ENCODE data around the gene FLOT1.
"Not testable (repeated sequence)": the region's sequence is repeated elsewhere in the genome, so short reads cannot be mapped to it uniquely, and the experiment has no call there.

Gene FLOT1

DNA sequence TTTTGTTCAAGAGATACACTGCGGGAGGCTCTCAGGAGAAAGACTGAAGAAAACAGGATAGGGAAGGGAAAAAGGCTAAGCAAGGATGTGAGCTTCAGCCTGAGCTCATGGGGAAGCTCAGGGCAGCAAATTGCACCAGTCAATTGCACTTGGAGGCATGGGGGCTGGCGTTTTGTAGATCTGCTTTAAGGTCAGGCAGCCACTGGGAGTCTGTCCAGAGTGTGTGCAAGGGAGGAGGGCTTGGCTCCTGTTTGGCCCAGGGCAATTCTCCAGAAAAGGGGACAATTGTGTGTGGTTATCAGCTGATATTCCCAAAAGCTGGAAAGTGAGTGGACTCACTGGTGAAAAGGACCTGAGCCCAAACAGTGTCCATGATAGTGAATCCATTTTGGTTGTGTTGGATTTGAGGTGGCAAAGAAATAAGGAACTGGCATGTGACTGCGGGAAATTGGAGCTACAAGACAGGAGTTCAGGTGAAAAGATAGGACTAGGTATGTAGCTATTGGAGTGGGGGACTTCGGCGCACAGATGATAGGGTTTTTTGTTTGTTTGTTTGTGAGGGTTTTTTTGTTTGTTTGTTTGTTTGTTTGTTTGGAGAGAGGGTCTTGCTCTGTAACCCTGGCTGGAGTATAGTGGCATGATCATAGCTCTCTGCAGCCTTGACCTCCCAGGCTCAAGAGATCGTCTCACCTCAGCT lies 24.1 kb upstream of the FLOT1 start:
- H3K27ac ChIP-seq: no peak overlapping the region
- H3K4me2 ChIP-seq: no peak overlapping the region
- no peaks in the 10 kb centered on the region for H3K36me3 ChIP-seq (ENCODE audit: insufficient read depth)
- H3K79me2 ChIP-seq (ENCODE audit: insufficient read depth, low read depth): no peaks in the 10 kb centered on the region
- H2AFZ ChIP-seq (ENCODE audit: low read depth): no peak overlapping the region
- no peaks in the 10 kb centered on the region; the same call in 1 of the 2 replicates for H3K27me3 ChIP-seq (ENCODE audit: insufficient read depth, low read depth)
- no peaks in the 10 kb centered on the region for H3K4me1 ChIP-seq (ENCODE audit: low read depth, poor library complexity, severe bottlenecking)
- TF ChIP-seq, protein P1, sequence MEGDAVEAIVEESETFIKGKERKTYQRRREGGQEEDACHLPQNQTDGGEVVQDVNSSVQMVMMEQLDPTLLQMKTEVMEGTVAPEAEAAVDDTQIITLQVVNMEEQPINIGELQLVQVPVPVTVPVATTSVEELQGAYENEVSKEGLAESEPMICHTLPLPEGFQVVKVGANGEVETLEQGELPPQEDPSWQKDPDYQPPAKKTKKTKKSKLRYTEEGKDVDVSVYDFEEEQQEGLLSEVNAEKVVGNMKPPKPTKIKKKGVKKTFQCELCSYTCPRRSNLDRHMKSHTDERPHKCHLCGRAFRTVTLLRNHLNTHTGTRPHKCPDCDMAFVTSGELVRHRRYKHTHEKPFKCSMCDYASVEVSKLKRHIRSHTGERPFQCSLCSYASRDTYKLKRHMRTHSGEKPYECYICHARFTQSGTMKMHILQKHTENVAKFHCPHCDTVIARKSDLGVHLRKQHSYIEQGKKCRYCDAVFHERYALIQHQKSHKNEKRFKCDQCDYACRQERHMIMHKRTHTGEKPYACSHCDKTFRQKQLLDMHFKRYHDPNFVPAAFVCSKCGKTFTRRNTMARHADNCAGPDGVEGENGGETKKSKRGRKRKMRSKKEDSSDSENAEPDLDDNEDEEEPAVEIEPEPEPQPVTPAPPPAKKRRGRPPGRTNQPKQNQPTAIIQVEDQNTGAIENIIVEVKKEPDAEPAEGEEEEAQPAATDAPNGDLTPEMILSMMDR (conservative IDR thresholded peaks at IDR 0.05; ENCODE audit: low read depth, low read length): no peak
- H3K9ac ChIP-seq: no peak overlapping the region
- no peaks in the 10 kb centered on the region for H4K20me1 ChIP-seq (ENCODE audit: insufficient read depth)
- no peak overlapping the region for H3K4me3 ChIP-seq (IDR thresholded peaks at IDR 0.05; ENCODE audit: insufficient read depth, low read depth, low read length)

DNA sequence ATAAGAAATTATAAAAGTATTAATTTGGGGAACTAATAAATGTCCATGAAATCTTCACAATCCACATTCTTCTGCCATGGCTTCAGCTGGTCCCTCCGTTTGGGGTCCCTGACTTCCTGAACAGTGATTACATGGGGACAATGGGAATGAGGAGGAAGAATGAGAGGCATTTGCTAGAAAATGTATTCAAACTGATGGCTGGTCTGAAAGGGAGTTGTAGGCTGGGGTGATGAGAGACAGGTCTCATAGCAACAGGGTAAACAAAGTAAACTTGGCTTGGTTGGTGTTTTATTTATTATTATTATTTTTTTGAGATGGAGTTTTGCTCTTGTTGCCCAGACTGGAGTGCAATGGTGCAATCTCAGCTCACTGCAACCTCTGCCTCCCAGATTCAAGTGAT lies 23.0 kb upstream of the FLOT1 start:
- H2AFZ ChIP-seq (ENCODE audit: low read depth); H3K36me3 ChIP-seq (ENCODE audit: insufficient read depth); H3K4me2 ChIP-seq; H3K9ac ChIP-seq; H3K4me1 ChIP-seq (ENCODE audit: low read depth, poor library complexity, severe bottlenecking); H3K27ac ChIP-seq; H3K4me3 ChIP-seq (IDR thresholded peaks at IDR 0.05; ENCODE audit: insufficient read depth, low read depth, low read length); H3K79me2 ChIP-seq (ENCODE audit: insufficient read depth, low read depth); H3K27me3 ChIP-seq (ENCODE audit: insufficient read depth, low read depth); H4K20me1 ChIP-seq (ENCODE audit: insufficient read depth): not testable (repeated sequence)

DNA sequence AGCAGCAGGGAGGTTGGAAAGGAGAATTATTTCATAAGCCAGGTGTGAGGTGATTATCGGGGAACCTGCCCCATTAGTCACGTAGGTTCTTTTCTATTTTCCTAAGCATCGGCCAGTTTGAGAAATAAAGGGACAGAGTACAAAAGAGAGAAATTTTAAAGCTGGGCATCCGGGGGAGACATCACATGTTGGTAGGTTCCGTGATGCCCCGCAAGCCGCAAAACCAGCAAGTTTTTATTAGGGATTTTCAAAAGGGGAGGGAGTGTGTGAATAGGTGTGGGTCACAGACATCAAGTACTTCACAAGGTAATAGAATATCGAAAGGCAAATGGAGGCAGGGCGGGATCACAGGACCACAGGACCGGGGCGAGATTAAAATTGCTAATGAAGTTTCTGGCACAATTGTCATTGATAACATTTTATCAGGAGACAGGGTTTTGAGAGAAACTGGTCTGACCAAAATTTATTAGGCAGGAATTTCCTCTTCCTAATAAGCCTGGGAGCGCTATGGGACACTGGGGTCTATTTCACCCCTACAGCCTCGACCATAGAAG lies 22.1 kb upstream of the FLOT1 start:
- not testable (repeated sequence) for H3K27me3 ChIP-seq (ENCODE audit: insufficient read depth, low read depth); H2AFZ ChIP-seq (ENCODE audit: low read depth); H3K9ac ChIP-seq; H3K36me3 ChIP-seq (ENCODE audit: insufficient read depth); H3K27ac ChIP-seq; H3K79me2 ChIP-seq (ENCODE audit: insufficient read depth, low read depth); H4K20me1 ChIP-seq (ENCODE audit: insufficient read depth); H3K4me3 ChIP-seq (IDR thresholded peaks at IDR 0.05; ENCODE audit: insufficient read depth, low read depth, low read length); H3K4me1 ChIP-seq (ENCODE audit: low read depth, poor library complexity, severe bottlenecking); H3K4me2 ChIP-seq

DNA sequence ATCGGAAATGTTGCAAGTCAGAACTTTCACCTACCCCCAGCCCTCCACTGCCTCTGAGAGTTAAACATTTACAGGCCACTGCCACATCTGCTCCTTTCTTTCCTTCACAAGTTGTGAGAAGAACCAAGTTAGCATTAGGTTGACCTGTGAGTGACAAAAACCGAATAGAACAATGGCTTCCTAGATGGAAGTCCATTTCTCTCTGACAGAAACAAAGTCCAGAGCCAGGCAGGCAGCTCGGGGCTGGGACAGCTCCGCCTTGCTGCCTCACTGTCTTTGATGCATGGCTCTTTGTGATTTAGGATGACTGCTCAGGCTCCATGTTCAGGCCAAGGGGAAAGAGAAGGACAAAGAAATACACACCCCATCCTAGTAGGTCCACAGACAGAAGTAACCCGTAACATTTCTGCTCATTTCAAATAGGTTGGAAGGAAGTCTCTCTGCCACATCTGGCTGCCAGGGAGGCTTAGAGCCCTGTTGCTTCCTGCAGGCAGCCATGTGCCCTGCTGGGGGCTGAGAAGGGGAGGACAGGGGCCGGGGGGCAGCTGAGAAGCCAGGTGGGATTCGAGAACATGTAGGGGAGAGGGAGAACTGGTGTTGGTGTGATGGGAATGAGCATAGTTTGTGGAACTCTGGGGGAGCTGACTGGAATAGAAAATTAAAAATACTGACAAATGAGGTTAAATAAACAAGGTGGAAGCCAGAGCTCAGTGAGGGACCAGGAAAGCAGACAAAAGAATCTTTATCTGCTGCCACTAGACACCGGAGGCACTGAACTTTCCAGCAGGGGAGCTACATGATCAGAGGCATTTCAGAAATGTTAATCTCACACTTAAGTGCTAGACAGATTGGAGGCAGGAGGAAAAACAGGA lies 21.4 kb upstream of the FLOT1 start:
- no peak overlapping the region for H3K4me3 ChIP-seq (IDR thresholded peaks at IDR 0.05; ENCODE audit: insufficient read depth, low read depth, low read length)
- no peak overlapping the region for H3K27ac ChIP-seq
- no peak overlapping the region for H3K9ac ChIP-seq
- no peaks in the 10 kb centered on the region for H4K20me1 ChIP-seq (ENCODE audit: insufficient read depth)
- H3K36me3 ChIP-seq (ENCODE audit: insufficient read depth): no peaks in the 10 kb centered on the region
- H3K4me1 ChIP-seq (ENCODE audit: low read depth, poor library complexity, severe bottlenecking): no peaks in the 10 kb centered on the region
- H3K79me2 ChIP-seq (ENCODE audit: insufficient read depth, low read depth): no peaks in the 10 kb centered on the region
- H2AFZ ChIP-seq (ENCODE audit: low read depth): no peak overlapping the region
- H3K4me2 ChIP-seq: no peak overlapping the region
- TF ChIP-seq, protein P1 (conservative IDR thresholded peaks at IDR 0.05; ENCODE audit: low read depth, low read length): no peak
- H3K27me3 ChIP-seq (ENCODE audit: insufficient read depth, low read depth): no peaks in the 10 kb centered on the region; the same call in 1 of the 2 replicates

- no peak overlapping the region for H2AFZ ChIP-seq (ENCODE audit: low read depth)
- no peak overlapping the region for H3K9ac ChIP-seq
- no peak overlapping the region for H3K4me2 ChIP-seq
- H3K4me1 ChIP-seq (ENCODE audit: low read depth, poor library complexity, severe bottlenecking): no peaks in the 10 kb centered on the region
- TF ChIP-seq, protein P1 (conservative IDR thresholded peaks at IDR 0.05; ENCODE audit: low read depth, low read length): no peak
- no peaks in the 10 kb centered on the region; the same call in 1 of the 2 replicates for H3K27me3 ChIP-seq (ENCODE audit: insufficient read depth, low read depth)
- no peaks in the 10 kb centered on the region for H3K79me2 ChIP-seq (ENCODE audit: insufficient read depth, low read depth)
- no peaks in the 10 kb centered on the region for H3K36me3 ChIP-seq (ENCODE audit: insufficient read depth)
- H3K4me3 ChIP-seq (IDR thresholded peaks at IDR 0.05; ENCODE audit: insufficient read depth, low read depth, low read length): no peak overlapping the region
- no peak overlapping the region for H3K27ac ChIP-seq
- no peaks in the 10 kb centered on the region for H4K20me1 ChIP-seq (ENCODE audit: insufficient read depth)
Observed at GRCh38 chr6:30763155-30763617, 20.7 kb upstream of the FLOT1 start.

Data from KMS-11 (cell line).